Vagina (tissue), 2 donors: ENCODE measurements around the gene MYO3A. TPM values are rescaled to one million over a fixed set of nuclear protein-coding genes. Genes with fewer than 3 reads are reported as not detected.
"Not testable (repeated sequence)": the region's sequence is repeated elsewhere in the genome, so short reads cannot be mapped to it uniquely, and the experiment has no call there.

ENCODE experiments used
- DNase-seq, 2 donors: peaks; one replicate each; pipeline ENCODE4 v3.0.0-alpha.2; 2017; ENCODE audit errors: extremely low spot score in 2 of 2
- H3K27ac ChIP-seq: fragments of 200-600 bp; sonication (generic); one replicate; pipeline ENCODE4 v1.5.1; 2019
- H3K27me3 ChIP-seq: fragments of 200-600 bp; sonication (generic); one replicate; pipeline ENCODE4 v1.5.1; 2019
- H3K36me3 ChIP-seq, 2 donors: fragments of 200-600 bp; sonication (generic); one replicate each; pipeline ENCODE4 v1.5.1; 2017 to 2019
- H3K4me1 ChIP-seq: fragments of 200-600 bp; sonication (generic); one replicate; pipeline ENCODE4 v1.5.1; 2019
- H3K4me3 ChIP-seq, 2 donors: fragments of 200-600 bp; sonication (generic); 1 replicate in 1 of 2; 2 replicates in 1 of 2; pipeline ENCODE4 v1.5.1; 2016 to 2019
- H3K9me3 ChIP-seq: fragments of 200-600 bp; sonication (generic); one replicate; pipeline ENCODE4 v1.5.1; 2019
- POLR2A ChIP-seq, 2 donors: fragments of 450-650 bp; IDR thresholded peaks; one replicate each; pipeline ENCODE4 v1.6.1; 2017; ENCODE audit warnings: antibody characterized with exemption in 2 of 2, mild to moderate bottlenecking in 2 of 2, moderate library complexity in 2 of 2
- POLR2AphosphoS5 ChIP-seq, 2 donors: sonication (generic); formaldehyde crosslinking; IDR thresholded peaks; one replicate each; pipeline ENCODE4 v1.9.0; 2017; ENCODE audit warnings: antibody characterized with exemption in 2 of 2, mild to moderate bottlenecking in 2 of 2, low read depth in 1 of 2; ENCODE audit not compliant: insufficient read depth in 1 of 2
- intact Hi-C: fragments of 100-400 bp; cut with DNase I; formaldehyde crosslinking; loops from one replicate; pipeline ENCODE4 v1.15.1; 2023
- total RNA-seq: library from RNA; depleted of rRNA; stranded (reverse); fragments of >200 nt; gene quantifications from one replicate; pipeline ENCODE4 v1.2.3, GENCODE V29; 2016
- TF ChIP-seq, protein P1 (sequence below), 3 experiments: fragments of 450-650 bp in 2 of 3; fragments of 200-600 bp in 1 of 3; sonication (generic) in 1 of 3; IDR thresholded peaks; one replicate each; pipeline ENCODE4 v1.5.1; 2017 to 2019; ENCODE audit warnings: antibody characterized with exemption in 3 of 3, mild to moderate bottlenecking in 2 of 3, moderate library complexity in 2 of 3

The MYO3A gene
- total RNA-seq, 1 donor from 2014 or later = 0.25 TPM

GRCh38 chr10:26090762-26091161, 156.7 kb downstream of the MYO3A start:
- no peaks in the 10 kb centered on the region for H3K27me3 ChIP-seq
- H3K36me3 ChIP-seq = no peaks in the 10 kb centered on the region
- no peaks in the 10 kb centered on the region for H3K9me3 ChIP-seq
- no peak overlapping the region for H3K27ac ChIP-seq
- no peak for DNase-seq
- no peak overlapping the region for H3K4me3 ChIP-seq
- intact Hi-C loops = no loop called here
- no peaks in the 10 kb centered on the region for H3K4me1 ChIP-seq
- TF ChIP-seq POLR2AphosphoS5 (IDR thresholded peaks at IDR 0.05; ENCODE audit: insufficient read depth in 1 of 2, low read depth in 1 of 2) (no peak), POLR2A (IDR thresholded peaks at IDR 0.05) (no peak)
- TF ChIP-seq, protein P1, sequence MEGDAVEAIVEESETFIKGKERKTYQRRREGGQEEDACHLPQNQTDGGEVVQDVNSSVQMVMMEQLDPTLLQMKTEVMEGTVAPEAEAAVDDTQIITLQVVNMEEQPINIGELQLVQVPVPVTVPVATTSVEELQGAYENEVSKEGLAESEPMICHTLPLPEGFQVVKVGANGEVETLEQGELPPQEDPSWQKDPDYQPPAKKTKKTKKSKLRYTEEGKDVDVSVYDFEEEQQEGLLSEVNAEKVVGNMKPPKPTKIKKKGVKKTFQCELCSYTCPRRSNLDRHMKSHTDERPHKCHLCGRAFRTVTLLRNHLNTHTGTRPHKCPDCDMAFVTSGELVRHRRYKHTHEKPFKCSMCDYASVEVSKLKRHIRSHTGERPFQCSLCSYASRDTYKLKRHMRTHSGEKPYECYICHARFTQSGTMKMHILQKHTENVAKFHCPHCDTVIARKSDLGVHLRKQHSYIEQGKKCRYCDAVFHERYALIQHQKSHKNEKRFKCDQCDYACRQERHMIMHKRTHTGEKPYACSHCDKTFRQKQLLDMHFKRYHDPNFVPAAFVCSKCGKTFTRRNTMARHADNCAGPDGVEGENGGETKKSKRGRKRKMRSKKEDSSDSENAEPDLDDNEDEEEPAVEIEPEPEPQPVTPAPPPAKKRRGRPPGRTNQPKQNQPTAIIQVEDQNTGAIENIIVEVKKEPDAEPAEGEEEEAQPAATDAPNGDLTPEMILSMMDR (IDR thresholded peaks at IDR 0.05) = no peak

DNA sequence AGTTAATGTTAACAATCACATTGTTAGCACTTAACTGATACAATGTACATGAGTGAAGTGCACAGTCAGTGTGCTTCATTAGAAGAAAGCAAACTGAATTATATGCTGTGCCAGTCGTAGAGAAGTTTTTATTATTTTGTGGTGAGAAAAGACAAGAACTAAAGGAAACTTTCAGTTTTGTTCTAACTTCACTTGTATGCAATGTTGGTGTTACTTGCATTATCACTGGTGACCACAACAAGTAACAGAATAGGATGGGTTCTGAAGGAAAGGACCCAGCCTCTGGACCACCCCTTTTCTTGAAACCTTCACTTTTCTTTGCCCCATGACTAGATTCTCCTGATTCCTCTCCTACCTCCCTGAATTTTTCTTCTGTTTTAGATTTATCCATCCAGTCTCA, 159.2 kb downstream of the MYO3A start:
- no peak for TF ChIP-seq POLR2A (IDR thresholded peaks at IDR 0.05)
- TF ChIP-seq, protein P1 (IDR thresholded peaks at IDR 0.05) = no peak
- TF ChIP-seq POLR2AphosphoS5 (IDR thresholded peaks at IDR 0.05; ENCODE audit: insufficient read depth in 1 of 2, low read depth in 1 of 2) = no peak
- intact Hi-C loops = no loop called here
- no peak for DNase-seq
- Histone ChIP-seq H3K9me3 (no peaks in the 10 kb centered on the region), H3K4me3 (no peak overlapping the region), H3K36me3 (no peaks in the 10 kb centered on the region), H3K27ac (no peak overlapping the region), H3K27me3 (no peaks in the 10 kb centered on the region), H3K4me1 (no peaks in the 10 kb centered on the region)

GRCh38 chr10:26095781-26096180, 161.8 kb downstream of the MYO3A start:
- no peaks in the 10 kb centered on the region for H3K36me3 ChIP-seq
- no peaks in the 10 kb centered on the region for H3K27me3 ChIP-seq
- intact Hi-C loops = no loop called here
- no peak for DNase-seq
- no peak overlapping the region for H3K27ac ChIP-seq
- TF ChIP-seq, protein P1 (IDR thresholded peaks at IDR 0.05) = no peak
- TF ChIP-seq POLR2AphosphoS5 (IDR thresholded peaks at IDR 0.05; ENCODE audit: insufficient read depth in 1 of 2, low read depth in 1 of 2) = no peak
- H3K4me3 ChIP-seq = no peak overlapping the region
- H3K9me3 ChIP-seq = no peaks in the 10 kb centered on the region
- H3K4me1 ChIP-seq = no peaks in the 10 kb centered on the region

DNA sequence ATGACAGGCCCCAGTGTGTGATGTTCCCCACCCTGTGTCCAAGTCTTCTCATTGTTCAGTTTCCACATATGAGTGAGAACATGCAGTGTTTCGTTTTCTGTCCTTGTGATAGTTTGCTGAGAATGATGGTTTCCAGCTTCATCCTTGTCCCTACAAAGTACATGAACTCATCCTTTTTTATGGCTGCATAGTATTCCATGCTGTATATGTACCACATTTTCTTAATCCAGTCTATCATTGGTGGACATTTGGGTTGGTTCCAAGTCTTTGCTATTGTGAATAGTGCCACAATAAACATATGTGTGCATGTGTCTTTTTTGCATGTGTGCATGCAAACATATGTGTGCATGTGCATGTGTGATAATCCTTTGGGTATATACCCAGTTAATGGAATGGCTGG, 163.5 kb downstream of the MYO3A start:
- H3K27ac ChIP-seq, H3K9me3 ChIP-seq, H3K36me3 ChIP-seq, H3K4me1 ChIP-seq, H3K4me3 ChIP-seq, H3K27me3 ChIP-seq, DNase-seq, intact Hi-C loops: not testable (repeated sequence)

DNA sequence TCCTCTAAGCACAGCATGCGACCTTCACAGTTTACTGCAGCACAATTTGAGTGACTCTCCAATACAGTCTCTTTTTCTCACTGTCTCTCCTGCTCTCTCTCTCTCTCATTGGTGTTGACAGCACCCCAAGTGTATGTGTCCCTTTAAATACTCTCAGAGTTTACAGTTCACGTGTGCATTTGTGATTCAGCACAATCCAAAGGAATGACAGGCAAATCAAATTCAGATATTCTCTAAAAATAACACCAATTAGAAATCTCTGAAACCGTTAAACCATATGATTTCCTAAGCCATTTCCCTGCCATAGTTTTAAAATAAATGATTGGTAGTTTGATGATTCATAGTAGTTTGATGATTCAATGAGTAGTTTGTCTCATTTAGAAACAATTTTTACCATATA, 178.5 kb downstream of the MYO3A start:
- no peaks in the 10 kb centered on the region for H3K4me1 ChIP-seq
- H3K27ac ChIP-seq = no peak overlapping the region
- no peak overlapping the region for H3K4me3 ChIP-seq
- no peaks in the 10 kb centered on the region for H3K9me3 ChIP-seq
- DNase-seq = no peak
- TF ChIP-seq, protein P1 (IDR thresholded peaks at IDR 0.05) = no peak
- no peak for TF ChIP-seq POLR2A (IDR thresholded peaks at IDR 0.05)
- no peak for TF ChIP-seq POLR2AphosphoS5 (IDR thresholded peaks at IDR 0.05; ENCODE audit: insufficient read depth in 1 of 2, low read depth in 1 of 2)
- no peaks in the 10 kb centered on the region for H3K36me3 ChIP-seq
- intact Hi-C loops = no loop called here
- no peaks in the 10 kb centered on the region for H3K27me3 ChIP-seq

GRCh38 chr10:26138613-26139012, 204.6 kb downstream of the MYO3A start:
- no peak for DNase-seq
- TF ChIP-seq, protein P1 (IDR thresholded peaks at IDR 0.05) = no peak
- TF ChIP-seq POLR2A (IDR thresholded peaks at IDR 0.05) (no peak), POLR2AphosphoS5 (IDR thresholded peaks at IDR 0.05; ENCODE audit: insufficient read depth in 1 of 2, low read depth in 1 of 2) (no peak)
- Histone ChIP-seq H3K36me3 (no peaks in the 10 kb centered on the region), H3K4me3 (no peak overlapping the region), H3K9me3 (no peaks in the 10 kb centered on the region), H3K4me1 (no peaks in the 10 kb centered on the region), H3K27ac (no peak overlapping the region), H3K27me3 (no peaks in the 10 kb centered on the region)
- intact Hi-C loops = no loop called here
